Inflammatory macrophage (primary cell): ENCODE data around the gene OPN4.

Source experiments
- DNase-seq, 2 donors: peaks; one replicate each; pipeline ENCODE4 v3.0.0-alpha.2; 2020 to 2022

The OPN4 gene

GRCh38 chr10:86662186-86663045 is 8.1 kb downstream of the OPN4 start:
- DNase-seq = no peak

- DNase-seq = no peak
Observed at GRCh38 chr10:86663046-86663345, 8.6 kb downstream of the OPN4 start.

DNA sequence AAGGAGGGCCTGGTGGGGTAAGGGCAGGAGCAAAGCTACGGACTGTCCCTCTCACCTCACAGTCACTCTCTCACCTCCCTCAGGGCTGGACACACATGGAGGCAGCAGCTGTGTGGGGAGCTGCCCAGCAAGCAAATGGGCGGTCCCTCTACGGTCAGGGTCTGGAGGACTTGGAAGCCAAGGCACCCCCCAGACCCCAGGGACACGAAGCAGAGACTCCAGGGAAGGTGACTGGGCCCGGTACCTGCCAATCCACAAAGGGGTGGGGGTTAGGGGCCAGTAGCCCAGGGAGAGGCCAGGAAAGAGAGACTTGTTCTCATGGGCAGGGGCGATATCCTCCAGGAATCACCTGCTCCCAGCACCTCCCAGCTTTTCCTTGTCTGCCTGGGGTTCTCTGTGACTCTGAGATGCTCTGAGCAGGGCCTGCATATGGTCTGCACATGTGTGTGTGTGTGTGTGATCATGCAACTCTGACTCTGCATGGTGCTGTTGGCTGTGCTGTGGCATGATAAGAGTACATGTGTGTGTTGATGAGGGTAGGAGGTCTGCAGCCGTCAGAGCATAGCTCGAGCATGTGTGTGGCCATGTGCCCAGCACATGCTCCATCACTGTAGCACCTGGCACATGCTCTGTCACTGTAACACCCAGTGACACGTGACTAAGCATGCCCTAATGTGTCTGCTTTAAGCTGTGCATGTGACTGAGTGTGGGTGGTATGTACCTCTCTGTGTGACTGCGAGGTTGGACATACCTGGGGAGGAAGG is 9.4 kb downstream of the OPN4 start:
- DNase-seq = no peak

DNA sequence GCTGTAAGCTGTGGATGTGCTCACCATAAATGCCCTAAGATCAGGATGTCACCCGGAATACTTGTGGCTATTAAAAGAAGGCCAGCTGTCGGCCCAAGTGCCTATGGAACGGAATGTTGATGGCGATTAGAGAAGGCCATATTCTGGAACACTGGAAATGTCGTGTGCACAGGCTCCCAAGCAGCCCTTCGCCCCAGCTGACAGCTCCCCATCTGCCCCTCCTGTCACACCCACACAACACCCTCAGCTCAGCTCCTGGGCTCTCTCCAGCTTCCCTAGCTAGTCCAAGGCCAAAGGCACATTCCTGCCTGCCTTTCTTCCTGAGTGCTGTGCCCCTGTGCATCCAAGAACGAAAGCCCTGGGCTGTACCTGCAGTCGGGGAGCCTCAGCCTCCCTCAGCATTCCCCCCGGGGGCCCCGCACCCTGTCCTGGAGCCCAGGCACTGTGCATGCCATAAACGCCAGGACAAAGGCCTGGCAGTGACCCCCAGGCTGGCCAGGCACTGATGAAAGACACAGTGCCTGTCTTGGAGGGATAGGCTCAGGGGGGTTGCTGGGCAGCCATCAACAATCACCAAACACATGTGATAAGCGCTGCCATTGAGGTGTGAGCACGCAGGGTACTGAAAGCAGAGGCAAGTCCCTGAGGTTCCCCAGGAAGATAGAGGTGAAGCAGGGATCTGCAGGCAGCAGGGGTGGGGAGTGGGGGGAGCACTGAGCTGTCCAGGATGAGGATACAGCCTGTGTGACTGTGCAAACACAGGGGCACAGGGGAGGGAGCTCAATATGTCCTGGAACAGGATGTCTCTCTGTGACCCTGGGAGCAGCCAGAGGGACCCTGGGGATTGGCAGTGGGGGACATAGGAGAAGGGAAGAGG is 10.2 kb downstream of the OPN4 start:
- DNase-seq = no peak

GRCh38 chr10:86665218-86665607 is 10.9 kb downstream of the OPN4 start:
- no peak for DNase-seq

DNA sequence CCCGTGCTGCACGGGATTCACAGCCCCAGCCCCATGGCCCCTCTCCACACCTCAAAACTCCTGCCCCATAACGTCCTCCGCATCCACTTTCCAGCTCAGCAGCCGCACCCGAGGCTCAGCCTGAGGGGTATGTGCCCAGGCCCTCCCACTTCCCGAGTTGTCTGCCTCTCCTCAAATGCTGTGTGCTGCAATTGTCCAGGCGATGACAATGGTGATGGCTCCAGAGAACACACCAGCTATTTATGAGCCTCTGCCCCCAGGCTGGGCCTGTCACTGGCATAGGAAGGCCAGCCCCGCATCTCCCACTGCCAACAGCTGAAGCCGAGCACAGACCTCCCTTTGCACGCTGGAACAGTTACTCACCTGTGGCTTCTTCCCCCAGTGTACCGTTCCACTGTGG is 11.5 kb downstream of the OPN4 start:
- DNase-seq = no peak

GRCh38 chr10:86666538-86666937 is 12.2 kb downstream of the OPN4 start:
- no peak for DNase-seq

DNA sequence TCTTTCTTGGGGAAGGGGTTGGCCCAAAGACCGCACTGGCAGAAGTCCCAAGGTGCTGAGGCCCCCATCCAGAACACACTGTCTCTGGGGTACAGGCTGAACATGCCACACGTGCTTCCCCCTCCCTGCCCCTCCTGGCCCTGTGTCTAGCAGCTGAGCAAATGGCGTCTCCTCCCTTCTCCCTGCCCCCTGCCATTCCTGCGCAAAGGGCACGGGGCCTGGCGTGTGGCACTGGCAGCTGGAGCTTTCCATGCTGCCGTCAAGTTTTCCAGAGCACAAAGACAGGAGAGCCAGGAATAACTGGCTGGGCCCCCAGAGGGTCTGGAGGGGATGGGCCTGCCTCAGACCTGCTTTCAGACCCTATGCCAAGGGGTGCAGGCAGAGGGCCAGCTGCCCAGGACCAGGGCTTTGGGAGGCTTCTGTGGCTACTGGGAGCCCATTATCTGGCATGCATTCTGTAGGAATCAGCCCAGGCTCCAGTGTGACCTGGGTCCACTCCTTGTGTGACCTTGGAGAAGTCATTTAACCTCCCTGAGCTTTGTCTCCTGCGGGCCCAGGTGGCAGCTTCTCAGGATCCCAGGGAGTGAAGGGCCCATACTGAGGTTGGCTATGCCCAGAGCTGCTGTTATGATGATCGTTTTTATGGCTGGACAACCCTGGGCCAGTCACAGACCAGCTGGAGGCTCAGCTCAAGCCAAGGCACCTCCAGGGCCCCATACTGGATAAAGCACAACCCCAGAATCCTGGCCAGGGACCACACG is 13.3 kb downstream of the OPN4 start:
- no peak for DNase-seq

DNA sequence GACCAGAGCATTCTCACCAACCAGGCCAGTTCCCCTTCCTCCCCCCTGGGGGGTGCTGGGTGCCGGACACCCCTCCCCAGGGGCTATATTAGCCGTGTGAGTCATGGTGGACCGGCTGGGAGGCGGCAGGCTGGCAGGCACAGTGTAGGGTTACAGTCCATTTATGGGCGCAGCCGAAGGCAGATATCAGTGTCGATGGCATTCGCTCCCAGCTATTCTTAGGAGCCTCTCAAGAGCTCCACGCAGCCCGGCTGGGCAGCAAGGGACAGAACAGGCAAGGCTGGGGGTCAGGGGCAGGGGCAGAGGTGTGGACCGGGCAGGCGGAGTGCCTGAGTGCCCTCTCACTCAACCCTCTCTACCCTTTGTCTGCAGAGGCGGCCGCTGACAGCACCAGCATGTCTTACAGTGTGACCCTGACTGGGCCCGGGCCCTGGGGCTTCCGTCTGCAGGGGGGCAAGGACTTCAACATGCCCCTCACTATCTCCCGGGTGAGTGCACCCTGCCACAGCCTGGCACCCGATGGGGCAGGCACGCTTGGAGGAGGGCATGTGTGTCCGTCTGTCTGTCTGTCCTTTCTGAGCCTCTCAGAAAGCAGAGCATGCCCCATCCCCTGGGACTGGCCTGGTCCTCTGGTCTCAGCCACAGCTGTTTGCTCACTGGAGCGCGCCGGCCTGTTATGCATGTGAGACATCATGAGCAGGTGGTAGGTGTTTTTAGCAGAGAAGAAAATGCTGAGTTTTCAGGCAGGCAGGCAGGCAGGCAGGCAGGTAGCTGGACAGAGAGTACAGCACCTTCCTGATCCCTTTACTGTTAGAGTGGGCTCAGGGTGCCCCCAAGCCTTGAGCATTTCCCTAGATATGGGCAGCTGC is 14.2 kb downstream of the OPN4 start, which contains the start of gene LDB3:
Gene LDB3 (plus strand): TSS at position 215 of the 869 bp plus-strand sequence. CDS start 181 bp downstream, at position 396.
- DNase-seq = no peak

DNA sequence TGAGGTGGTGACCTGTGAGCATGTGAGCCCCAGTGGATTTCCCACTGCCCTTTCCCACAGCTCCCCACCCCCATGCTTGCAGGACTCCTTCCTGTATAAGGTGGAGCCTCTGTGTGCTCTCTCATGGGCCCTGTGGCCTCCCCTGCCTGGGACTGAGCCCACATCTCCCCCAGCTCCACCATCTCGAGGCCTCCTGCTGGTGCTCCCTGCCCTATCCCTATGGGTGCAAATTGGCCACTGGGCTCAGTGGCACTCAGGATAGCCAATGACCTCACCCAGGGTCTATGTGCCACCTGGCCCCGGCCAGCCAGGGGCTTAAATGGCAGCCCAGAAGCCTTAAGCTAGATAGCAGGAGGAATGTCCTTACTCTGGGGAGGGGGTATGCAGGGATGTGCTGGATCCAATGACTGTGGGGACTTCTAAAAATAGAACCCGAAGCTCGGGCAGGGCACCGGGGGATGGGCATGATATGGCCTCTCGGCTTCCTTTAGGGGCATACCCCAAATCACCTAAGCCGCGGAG is 16.0 kb downstream of the OPN4 start:
- no peak for DNase-seq

DNA sequence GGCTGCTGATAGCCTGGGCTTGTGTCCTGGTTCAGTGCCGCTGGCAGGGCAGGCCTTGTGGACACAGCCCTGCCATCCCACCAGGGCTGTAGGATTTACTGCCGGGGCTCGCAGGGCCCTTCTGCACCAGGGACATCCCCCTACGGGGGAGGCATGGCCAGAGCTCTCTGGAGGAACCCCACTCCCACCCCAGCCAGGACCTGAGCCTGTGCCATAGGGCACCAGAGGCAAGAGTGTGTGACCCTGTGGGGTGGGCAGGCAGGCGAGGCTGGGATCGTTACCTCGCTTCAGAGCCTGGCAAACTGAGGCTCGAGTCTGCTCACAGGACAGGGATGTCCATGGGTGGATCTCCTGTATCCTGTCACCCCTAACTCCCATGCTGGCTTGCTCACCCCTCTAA is 16.5 kb downstream of the OPN4 start:
- DNase-seq = no peak

DNA sequence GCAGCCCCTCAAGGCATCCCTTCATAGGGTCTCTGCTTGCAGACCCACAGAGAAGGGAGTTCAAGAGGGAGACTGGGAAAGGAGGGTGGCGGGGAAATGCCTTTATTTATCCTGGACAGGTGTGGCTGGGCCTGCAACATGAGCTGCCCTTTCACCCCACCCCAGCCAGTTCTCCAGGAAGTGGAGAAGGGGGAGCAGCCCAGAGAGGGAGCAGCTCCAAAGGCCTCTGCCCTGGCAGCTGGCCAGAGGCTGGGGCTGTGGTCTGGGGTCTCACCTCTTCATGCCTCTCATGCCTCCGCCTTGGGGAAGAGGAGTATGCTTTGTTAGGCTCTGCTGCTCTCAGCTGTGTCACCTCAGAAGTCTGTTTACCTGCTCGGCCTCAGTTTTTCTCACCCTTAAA is 17.1 kb downstream of the OPN4 start:
- DNase-seq = no peak

- no peak for DNase-seq
Observed at GRCh38 chr10:86671985-86672710, 17.8 kb downstream of the OPN4 start.

- DNase-seq = no peak
Observed at GRCh38 chr10:86673216-86673826, 19.0 kb downstream of the OPN4 start.

- no peak for DNase-seq
Observed at GRCh38 chr10:86673827-86674581, 19.7 kb downstream of the OPN4 start.

GRCh38 chr10:86674912-86675311 is 20.6 kb downstream of the OPN4 start:
- DNase-seq = no peak

GRCh38 chr10:86677374-86677773 is 23.0 kb downstream of the OPN4 start:
- no peak for DNase-seq

DNA sequence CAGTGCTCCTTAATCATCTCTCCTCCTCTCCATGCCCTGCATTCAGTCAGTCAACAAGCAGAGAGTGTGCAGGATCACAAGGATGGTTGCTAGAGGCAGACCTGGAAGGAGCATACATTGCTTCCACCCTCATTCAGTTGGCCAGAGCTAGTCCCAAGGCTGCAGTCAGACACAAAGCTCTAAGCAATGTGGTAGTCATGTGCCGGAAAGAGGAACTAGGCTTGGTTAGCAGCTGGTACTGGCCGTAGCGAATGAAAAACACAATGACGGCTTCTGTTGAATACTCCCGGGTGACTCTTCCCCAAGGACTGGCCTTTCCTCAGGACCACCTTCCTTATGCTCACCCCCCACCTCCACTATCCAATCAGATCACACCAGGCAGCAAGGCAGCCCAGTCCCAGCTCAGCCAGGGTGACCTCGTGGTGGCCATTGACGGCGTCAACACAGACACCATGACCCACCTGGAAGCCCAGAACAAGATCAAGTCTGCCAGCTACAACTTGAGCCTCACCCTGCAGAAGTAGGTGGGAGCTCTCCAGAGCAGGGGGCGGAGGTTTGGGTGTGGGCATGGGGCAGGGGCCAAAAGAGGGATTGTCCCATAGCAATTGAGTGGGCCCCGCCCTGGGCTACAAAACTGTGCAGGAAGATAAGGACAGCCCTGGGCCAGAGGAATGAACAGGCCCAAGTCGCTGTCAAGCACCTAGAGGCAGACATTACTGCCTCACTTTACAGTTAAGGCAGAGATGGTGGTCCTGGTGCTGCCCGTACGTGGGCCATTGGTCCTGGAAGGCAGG is 24.8 kb downstream of the OPN4 start:
- DNase-seq = peak; percentile 56 to 77
